HL-60 (cell line): ENCODE results near the gene ANKH.

Experiments
- CTCF ChIP-seq: IDR thresholded peaks from one replicate; pipeline ENCODE4 v1.5.1; 2011; ENCODE audit warnings: low read length, control low read depth, inconsistent platforms; ENCODE audit not compliant: insufficient read depth
- GABPA ChIP-seq: IDR thresholded peaks from 2 replicates; pipeline ENCODE4 v1.6.1; 2012; ENCODE audit warnings: low read depth
- POLR2AphosphoS5 ChIP-seq: IDR thresholded peaks from 2 replicates; pipeline ENCODE4 v1.6.1; 2012; ENCODE audit warnings: low read depth
- REST ChIP-seq: IDR thresholded peaks from 2 replicates; pipeline ENCODE4 v1.6.1; 2012; ENCODE audit warnings: low read depth; ENCODE audit not compliant: insufficient replicate concordance

- TF ChIP-seq CTCF (no peak), GABPA (no peak), REST (no peak), POLR2AphosphoS5 (no peak)
These were observed 102.8 kb downstream of the ANKH start for GRCh38 chr5:14768508-14769365.
